ENCODE data around the gene NSD2. TPM values are rescaled to one million over a fixed set of nuclear protein-coding genes. Genes with fewer than 3 reads are reported as not detected.
"Not testable (repeated sequence)": the region's sequence is repeated elsewhere in the genome, so short reads cannot be mapped to it uniquely, and the experiment has no call there.

Gene NSD2
- total RNA-seq, 1 donor from 2014 or later, result 49.8 TPM

GRCh38 chr4:1993718-1994516 lies 122.7 kb downstream of the NSD2 start:
- DNase-seq (ENCODE audit: extremely low read depth, low read depth, low spot score), result not testable (repeated sequence)

DNA sequence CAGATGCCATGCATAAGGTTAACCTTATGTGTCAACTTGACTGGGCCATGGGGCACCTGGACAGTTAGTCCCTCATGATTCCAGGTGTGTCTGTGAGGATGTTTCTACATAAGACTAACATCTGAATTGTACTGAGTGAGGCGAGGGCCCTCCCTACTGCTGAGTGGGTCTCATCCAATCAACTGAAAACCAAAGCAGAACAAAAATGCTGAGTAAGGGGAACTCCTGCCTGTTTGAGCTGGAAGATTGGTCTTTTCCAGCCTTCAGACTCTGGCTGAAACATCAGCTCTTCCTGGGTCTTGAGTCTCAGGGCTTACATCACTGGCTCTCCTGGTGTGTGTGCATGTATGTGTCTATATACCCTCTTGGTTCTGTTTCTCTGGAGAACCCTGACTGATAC lies 123.7 kb downstream of the NSD2 start:
- DNase-seq (ENCODE audit: extremely low read depth, low read depth, low spot score), result no peak

- no peak for DNase-seq (ENCODE audit: extremely low read depth, low read depth, low spot score)
These were observed 125.8 kb downstream of the NSD2 start for GRCh38 chr4:1996866-1997611.

GRCh38 chr4:1997712-1998111 lies 126.5 kb downstream of the NSD2 start:
- no peak for DNase-seq (ENCODE audit: extremely low read depth, low read depth, low spot score)

GRCh38 chr4:1998296-1998695 lies 127.1 kb downstream of the NSD2 start:
- DNase-seq (ENCODE audit: extremely low read depth, low read depth, low spot score), result no peak

DNA sequence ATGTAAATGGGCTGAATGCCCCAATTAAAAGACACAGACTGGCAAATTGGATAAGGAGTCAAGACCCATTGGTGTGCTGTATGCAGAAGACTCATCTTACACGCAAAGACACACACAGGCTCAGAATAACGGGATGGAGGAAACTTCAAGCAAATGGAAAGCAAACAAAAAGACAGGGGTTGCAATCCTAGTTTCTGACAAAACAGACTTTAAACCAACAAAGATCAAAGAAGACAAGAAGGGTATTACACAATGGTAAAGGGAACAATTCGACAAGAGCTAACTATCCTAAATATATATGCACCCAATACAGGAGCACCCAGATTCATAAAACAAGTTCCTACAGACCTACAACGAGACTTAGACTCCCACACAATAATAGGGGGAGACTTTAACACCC lies 128.1 kb downstream of the NSD2 start:
- not testable (repeated sequence) for DNase-seq (ENCODE audit: extremely low read depth, low read depth, low spot score)

DNA sequence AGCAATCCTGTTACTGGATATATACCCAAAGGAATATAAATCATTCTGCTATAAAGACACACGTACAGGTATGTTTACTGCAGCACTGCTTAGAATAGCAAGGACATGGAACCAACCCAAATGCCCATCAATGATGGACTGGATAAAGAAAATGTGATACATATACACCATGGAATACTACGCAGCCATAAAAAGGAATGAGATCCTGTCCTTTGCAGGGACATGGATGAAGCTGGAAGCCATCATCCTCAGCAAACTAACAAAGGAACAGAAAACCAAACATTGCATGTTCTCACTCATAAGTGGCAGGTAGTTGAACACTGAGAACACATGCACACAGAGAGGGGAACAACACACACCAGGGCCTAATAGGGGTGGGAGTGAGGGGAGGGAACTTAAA lies 132.2 kb downstream of the NSD2 start:
- not testable (repeated sequence) for DNase-seq (ENCODE audit: extremely low read depth, low read depth, low spot score)

GRCh38 chr4:2006367-2006766 lies 135.2 kb downstream of the NSD2 start:
- no peak for DNase-seq (ENCODE audit: extremely low read depth, low read depth, low spot score)

- no peak for DNase-seq (ENCODE audit: extremely low read depth, low read depth, low spot score)
These were observed 135.9 kb downstream of the NSD2 start for GRCh38 chr4:2006956-2007653.

- DNase-seq (ENCODE audit: extremely low read depth, low read depth, low spot score), result no peak
These were observed 136.8 kb downstream of the NSD2 start for GRCh38 chr4:2007804-2008670.

DNA sequence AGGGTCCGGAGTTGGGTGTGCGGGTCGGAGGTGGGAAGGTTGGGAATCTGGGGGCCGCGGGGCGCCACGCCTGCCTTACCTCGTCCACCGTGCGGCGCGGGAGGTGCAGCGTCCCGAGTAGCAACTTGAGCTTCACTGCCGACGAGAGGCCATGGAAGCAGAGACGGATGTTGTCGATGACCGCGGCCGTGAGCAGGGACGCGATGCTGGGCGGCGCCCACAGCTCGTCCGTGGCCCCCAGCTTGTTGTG lies 137.4 kb downstream of the NSD2 start:
- DNase-seq (ENCODE audit: extremely low read depth, low read depth, low spot score), result no peak

- DNase-seq (ENCODE audit: extremely low read depth, low read depth, low spot score), result peak; percentile 67
These were observed 137.9 kb downstream of the NSD2 start, which contains the start of gene NELFA for GRCh38 chr4:2008921-2009650. TSS of gene NELFA (minus strand) at chr4:2008974. CDS start at chr4:2008959, 15 bp downstream.

GRCh38 chr4:2009651-2010233 lies 138.5 kb downstream of the NSD2 start:
- no peak for DNase-seq (ENCODE audit: extremely low read depth, low read depth, low spot score)

DNA sequence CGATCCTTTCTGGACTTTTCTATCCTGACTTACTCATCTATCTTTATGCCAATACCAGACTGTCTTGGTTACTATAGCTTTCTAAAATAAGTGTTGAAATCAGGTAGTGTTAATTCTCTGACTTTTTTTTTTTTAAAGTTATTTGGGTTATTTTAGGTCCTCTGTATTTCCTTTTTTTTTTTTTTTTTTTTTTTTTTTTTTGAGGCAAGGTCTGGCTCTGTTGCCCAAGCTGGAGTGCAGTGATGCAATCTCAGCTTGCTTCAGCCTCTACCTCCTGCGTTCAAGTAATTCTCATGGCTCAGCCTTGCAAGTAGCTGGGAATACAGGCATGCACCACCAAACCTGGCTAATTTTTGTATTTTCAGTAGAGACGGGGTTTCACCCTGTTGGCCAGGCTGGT lies 140.4 kb downstream of the NSD2 start:
- DNase-seq (ENCODE audit: extremely low read depth, low read depth, low spot score), result no peak

- no peak for DNase-seq (ENCODE audit: extremely low read depth, low read depth, low spot score)
These were observed 143.8 kb downstream of the NSD2 start for GRCh38 chr4:2015008-2015407.

- DNase-seq (ENCODE audit: extremely low read depth, low read depth, low spot score), result not testable (repeated sequence)
These were observed 150.3 kb downstream of the NSD2 start for GRCh38 chr4:2021358-2022018.

- no peak for DNase-seq (ENCODE audit: extremely low read depth, low read depth, low spot score)
These were observed 153.5 kb downstream of the NSD2 start for GRCh38 chr4:2024683-2025082.

GRCh38 chr4:2025817-2026216 lies 154.6 kb downstream of the NSD2 start:
- no peak for DNase-seq (ENCODE audit: extremely low read depth, low read depth, low spot score)

- not testable (repeated sequence) for DNase-seq (ENCODE audit: extremely low read depth, low read depth, low spot score)
These were observed 155.9 kb downstream of the NSD2 start for GRCh38 chr4:2027120-2027519.
